Stimulated activated CD4-positive, alpha-beta T cell treated with anti-CD3 and anti-CD28 coated beads, Interleukin-12 subunit alpha, Interleukin-12 subunit beta, amount 100 ng/mL, for 48 hours (primary cell): Measurements from ENCODE around the gene SRSF1.
"Not testable (repeated sequence)": the region's sequence is repeated elsewhere in the genome, so short reads cannot be mapped to it uniquely, and the experiment has no call there.

ENCODE experiments used
- DNase-seq, 3 donors: peaks; one replicate each; pipeline ENCODE4 v3.0.0-alpha.2; 2020; ENCODE audit warnings: low read depth in 2 of 3, low spot score in 1 of 3

Gene SRSF1

GRCh38 chr17:57966875-57967274 lies 40.2 kb downstream of the SRSF1 start:
- no peak for DNase-seq

DNA sequence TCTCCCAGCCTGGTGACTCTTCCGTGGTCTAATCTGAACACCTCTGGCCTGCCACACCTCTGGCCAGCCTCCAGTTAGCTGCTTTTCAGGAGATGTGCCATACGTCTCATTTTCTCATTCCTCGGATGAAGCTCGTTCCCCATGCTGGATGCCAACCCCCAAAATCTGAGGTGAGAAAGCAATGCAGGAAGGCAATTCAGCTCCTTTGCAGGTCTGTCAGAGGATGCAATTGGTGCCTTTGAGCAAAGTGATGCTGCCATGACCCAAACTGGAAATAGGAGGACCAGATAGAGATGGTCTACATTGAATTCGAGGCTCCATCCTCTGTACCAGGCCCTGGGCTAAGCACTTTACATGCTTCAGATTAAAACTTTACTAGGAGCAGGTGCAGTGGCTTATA lies 40.8 kb downstream of the SRSF1 start:
- no peak for DNase-seq

DNA sequence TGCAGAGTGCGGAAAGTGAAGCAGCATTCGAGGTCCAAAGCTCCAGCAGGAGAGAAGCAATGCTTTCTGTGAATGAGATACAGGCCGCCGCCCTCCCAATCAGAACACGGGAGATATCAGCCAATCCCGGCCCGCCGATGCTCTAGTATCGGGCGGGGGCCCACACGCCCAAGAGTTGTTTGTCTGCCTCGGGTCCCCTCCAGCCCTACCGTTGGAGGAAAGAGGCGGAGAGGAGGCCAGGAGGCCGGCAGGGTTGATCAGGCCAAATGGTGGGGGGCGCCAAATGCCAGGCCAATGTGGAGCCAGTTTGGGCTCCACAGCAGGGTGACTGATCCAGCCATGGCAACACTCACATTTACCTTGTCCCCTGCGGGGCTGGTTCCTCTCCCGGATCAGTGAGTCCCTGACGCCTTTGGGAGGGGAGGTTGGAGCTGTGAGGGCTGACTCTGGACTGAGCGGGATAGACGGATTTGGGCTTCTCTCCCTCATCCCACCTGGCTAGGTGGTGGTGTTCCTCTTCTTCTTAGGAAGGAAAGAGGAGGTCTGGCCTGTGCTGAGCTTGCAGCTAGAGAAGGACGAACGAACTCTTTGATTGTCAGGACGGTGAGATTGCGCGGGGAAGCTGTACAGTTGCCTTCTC lies 41.4 kb downstream of the SRSF1 start:
- no peak for DNase-seq

DNA sequence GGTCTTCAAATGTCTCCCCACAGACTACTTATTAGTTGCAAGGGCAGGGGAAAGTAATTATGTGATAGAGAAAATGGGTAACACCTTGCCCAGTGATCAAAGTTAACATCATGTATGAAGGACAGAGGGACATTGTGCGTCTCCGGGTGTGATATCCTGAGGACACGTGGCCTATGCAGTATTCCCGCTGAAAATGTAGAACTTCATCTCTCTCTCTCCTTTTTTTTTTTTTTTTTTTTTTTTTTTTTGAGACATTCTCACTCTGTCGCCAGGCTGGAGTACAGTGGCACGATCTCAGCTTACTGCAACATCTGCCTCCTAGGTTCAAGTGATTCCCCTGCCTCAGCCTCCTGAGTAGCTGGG lies 43.9 kb downstream of the SRSF1 start:
- DNase-seq, result no peak

- no peak for DNase-seq
These were observed 44.5 kb downstream of the SRSF1 start for GRCh38 chr17:57962279-57963148.

- DNase-seq, result no peak
These were observed 47.1 kb downstream of the SRSF1 start for GRCh38 chr17:57959929-57960328.

DNA sequence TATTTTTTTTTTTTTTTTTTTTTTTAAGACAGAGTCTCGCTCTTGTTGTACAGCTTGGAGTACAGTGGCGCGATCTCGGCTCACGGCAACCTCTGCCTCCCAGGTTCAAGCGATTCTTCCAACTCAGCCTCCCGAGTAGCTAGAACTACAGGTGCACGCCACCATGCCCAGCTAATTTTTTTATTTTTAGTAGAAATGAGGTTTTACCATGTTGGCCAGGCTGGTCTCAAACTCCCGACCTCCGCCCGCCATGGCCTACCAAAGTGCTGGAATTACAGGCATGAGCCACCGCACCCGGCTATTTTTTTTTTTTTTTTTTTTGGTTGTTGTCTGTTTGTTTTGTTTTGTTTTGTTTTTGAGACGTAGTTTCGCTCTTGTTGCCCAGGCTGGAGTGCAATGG lies 48.7 kb downstream of the SRSF1 start:
- not testable (repeated sequence) for DNase-seq

DNA sequence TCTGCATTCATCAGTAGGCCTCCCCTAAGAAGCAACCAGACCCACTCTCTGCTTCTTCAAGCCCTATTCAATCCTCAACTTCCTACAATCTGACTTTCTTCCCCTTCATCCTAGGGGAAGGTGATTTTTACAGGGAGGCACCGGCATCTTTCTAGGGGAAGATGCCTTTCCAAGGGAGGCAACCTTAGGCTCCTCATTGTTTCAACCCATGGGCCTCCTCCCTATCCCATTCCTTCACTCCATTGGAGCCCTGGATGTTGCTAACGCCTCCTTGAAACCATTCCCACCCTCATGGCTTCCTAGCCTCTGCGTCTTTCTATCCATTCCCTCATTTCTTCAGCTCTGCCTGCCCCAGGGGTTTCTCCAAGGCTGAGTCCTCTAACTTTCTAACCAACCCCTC lies 49.2 kb downstream of the SRSF1 start:
- no peak for DNase-seq

DNA sequence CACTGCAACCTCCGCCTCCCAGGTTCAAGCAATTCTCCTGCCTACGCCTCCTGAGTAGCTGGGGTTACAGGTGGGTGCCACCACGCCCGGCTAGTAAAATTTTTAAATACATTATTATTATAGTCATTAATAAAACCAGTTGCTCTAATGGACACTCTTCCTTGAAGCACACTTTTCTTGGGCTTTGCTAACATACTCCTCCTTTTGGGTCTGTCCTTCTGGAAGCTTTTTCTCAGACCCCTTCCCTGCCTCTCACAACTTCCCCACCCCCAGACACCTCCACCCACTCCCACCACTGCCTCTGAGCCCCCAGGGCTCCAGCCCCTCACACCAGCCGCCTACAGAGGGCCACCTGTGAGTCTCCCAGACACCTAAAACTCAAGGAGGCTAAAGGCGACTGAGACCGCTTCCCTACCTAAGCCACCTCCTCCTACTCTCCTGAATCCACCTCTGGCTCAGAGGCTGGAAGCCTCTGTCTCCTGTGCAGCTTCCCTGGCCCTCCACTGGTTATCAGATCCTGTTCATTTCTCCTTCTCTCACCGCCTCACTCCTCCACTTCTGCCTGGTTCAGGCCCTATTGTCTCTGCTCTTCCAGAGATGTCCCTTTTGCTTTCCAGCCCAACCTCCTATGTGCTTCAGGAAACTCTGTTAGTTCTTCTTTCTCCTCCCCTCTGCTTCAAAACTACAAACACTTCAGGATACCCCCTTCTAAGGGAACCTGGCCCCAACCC lies 49.8 kb downstream of the SRSF1 start:
- no peak for DNase-seq

DNA sequence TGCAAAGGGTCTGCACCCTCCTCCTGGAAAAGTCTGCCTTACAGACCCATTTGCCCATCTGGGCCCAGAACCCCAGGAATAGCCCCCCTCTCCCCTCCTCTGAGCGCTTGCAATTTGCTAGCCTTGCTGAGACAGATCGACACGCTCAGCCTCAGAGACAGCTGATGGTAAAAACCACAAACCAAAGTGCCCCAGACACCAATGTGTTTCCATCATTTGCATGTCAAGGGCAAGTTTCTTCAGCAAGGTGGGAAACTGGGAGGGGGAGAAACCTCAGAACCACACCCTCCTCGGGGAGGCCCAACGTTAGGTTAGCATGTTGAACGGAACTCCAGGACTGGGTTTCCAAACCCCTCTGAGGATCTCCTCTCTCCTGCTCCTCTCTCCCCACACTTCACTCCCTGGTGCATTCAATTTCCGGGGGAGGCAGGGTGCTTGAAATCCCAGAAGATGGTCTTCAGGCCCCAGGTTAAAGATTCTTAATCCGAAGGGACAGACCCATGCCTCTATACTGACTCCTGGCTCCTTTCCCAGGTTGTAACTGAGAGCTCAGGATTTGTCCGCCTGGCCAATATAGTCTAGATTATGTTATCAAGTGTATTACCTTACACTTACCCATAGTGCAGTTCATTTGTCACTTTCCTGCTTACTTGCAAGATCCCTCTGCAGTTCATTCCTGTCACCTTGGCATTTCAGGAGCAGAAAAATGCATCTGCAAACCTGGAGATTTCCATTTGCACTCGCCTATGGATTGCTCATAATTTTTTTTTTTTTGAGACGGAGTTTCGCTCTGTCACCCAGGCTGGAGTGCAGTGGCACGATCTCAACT lies 50.5 kb downstream of the SRSF1 start:
- DNase-seq, result peak in 1 of 3 donors; percentile 25

- DNase-seq, result peak; percentile 30 to 65 (median 44)
These were observed 51.7 kb downstream of the SRSF1 start, which contains the start of gene CUEDC1 for GRCh38 chr17:57955183-57955931. CUEDC1 (minus strand) TSS chr17:57955412; CDS start chr17:57885564, 69,848 bp downstream.

GRCh38 chr17:57954397-57955182 lies 52.5 kb downstream of the SRSF1 start:
- no peak for DNase-seq

DNA sequence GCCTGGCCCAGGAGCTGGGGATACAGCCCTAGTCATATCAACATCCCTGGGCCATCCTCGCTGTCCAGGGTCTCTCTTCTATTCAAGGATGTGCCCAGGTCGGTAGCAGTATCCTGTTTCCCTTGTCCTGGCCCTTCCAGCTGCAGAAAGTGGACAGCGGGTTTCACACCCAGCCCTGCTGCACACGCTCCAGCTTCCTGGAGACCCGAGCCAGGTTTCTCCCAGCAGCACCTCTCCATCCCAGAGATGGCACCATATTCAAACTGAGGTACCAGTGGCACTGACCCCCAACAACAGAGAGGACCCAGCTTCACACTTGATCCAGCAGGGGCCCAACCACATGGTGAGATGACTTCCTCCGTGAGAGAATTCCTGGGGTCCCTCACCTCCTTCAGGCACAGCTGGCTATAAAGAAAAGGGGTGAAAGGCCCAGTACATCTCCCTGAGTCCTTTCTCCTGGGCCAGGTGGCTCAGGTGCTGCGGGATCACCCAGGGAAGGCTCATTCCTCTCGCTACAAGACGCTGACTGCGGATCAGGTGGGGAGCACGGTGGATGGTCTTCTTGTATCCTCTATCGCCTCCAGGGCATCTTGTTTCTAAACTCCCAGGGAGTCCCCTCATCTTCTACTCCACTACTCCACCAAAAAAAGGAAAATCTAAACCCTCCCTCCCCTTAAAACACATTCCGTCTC lies 53.2 kb downstream of the SRSF1 start:
- DNase-seq, result no peak
